ENCODE measurements around the gene TGFBR3. TPM values are rescaled to one million over a fixed set of nuclear protein-coding genes. Genes with fewer than 3 reads are reported as not detected.

TGFBR3 gene
- total and polyA plus RNA-seq, 2 of the 13 experiments (the other 11 are each of a cell fraction or from before 2014, with no cell fraction given), result 76.5 to 195 TPM

- BruUV-seq (replicated peaks), result no TSS peak
- no peak for ATAC-seq
- H3K4me1 ChIP-seq (ENCODE audit: insufficient read depth, low read length), result peaks cover 60% of the 10 kb centered on the region
- CTCF ChIA-PET (ENCODE audit: low intra/inter-chr PET ratio, low total read pairs), result no interaction called here
- FAIRE-seq, result no peak
- no peak for DNase-seq (ENCODE audit: low spot score)
- H3K27me3 ChIP-seq (ENCODE audit: control insufficient read depth in 1 of 2, insufficient read depth in 2 of 2, low read length in 2 of 2), result no peaks in the 10 kb centered on the region
- no peaks in the 10 kb centered on the region for H3K9me3 ChIP-seq (ENCODE audit: low read length)
- no peaks in the 10 kb centered on the region for H4K20me1 ChIP-seq (ENCODE audit: insufficient read depth, low read length)
- H3K4me3 ChIP-seq (replicated peaks in 1 of 3; ENCODE audit: insufficient read depth in 1 of 3, low read depth in 2 of 3, low read length in 3 of 3), result no peak overlapping the region
- H3K36me3 ChIP-seq (replicated peaks in 1 of 2; ENCODE audit: control insufficient read depth in 1 of 2, insufficient read depth in 2 of 2, low read length in 2 of 2), result no peaks in the 10 kb centered on the region
- intact Hi-C loops (cut with micrococcal nuclease; ENCODE audit: unreplicated experiment), result no loop called here
- H3K79me2 ChIP-seq (ENCODE audit: insufficient read depth, low read length), result peaks cover 2% of the 10 kb centered on the region
- TF ChIP-seq SNAPC4 (CRISPR knock-in tag; IDR thresholded peaks at IDR 0.05) (no peak), CCDC6 (CRISPR knock-in tag; IDR thresholded peaks at IDR 0.05) (no peak), CEBPB (IDR thresholded peaks at IDR 0.05; ENCODE audit: borderline replicate concordance, low read depth, low read length) (peak; percentile 13; the same call in 1 of the 2 replicates), ZFP91 (CRISPR knock-in tag; IDR thresholded peaks at IDR 0.05; ENCODE audit: borderline replicate concordance) (no peak)
- no peak overlapping the region for H2AFZ ChIP-seq (ENCODE audit: low read length)
- H3K9ac ChIP-seq (ENCODE audit: insufficient read depth, low read depth, low read length), result no peak overlapping the region
- peak overlapping the region; percentile 56 for H3K4me2 ChIP-seq (ENCODE audit: low read depth, low read length)
- in situ Hi-C loops (cut with HindIII; ENCODE audit: extremely low pct_ligation_motif_present, low pct_unique_long_range_greater_than_20kb), result no loop called here
- WGBS (ENCODE audit: low lambda C conversion rate), result 13% methylated on average over 3 of the region's 3 CpGs
- POLR2A ChIA-PET, result no interaction called here
- H3K27ac ChIP-seq (ENCODE audit: extremely low read length, insufficient read depth, low read length), result no peak overlapping the region
These were observed 5.5 kb upstream of the TGFBR3 start for GRCh38 chr1:91891454-91891853.
